Parathyroid adenoma (tissue), 2 donors: Measurements from ENCODE around the gene CTRB1.
"Not testable (repeated sequence)": the region's sequence is repeated elsewhere in the genome, so short reads cannot be mapped to it uniquely, and the experiment has no call there.

Experiments
- H2AFZ ChIP-seq: fragments of 300-600 bp; sonication (generic); one replicate; pipeline ENCODE4 v1.7.0; 2017; ENCODE audit warnings: antibody characterized with exemption, mild to moderate bottlenecking
- H3K27ac ChIP-seq: fragments of 300-600 bp; sonication (generic); one replicate; pipeline ENCODE4 v1.7.0; 2017
- H3K27me3 ChIP-seq: fragments of 300-600 bp; sonication (generic); one replicate; pipeline ENCODE4 v1.7.0; 2017; ENCODE audit warnings: low read length; ENCODE audit not compliant: control insufficient read depth, insufficient read depth
- H3K36me3 ChIP-seq: fragments of 300-600 bp; sonication (generic); one replicate; pipeline ENCODE4 v1.7.0; 2017; ENCODE audit warnings: low read length; ENCODE audit not compliant: control insufficient read depth, insufficient read depth
- H3K4me1 ChIP-seq: fragments of 300-600 bp; sonication (generic); one replicate; pipeline ENCODE4 v1.7.0; 2017; ENCODE audit warnings: control low read depth
- H3K4me2 ChIP-seq: fragments of 300-600 bp; sonication (generic); one replicate; pipeline ENCODE4 v1.7.0; 2017; ENCODE audit warnings: low read length
- H3K4me3 ChIP-seq: fragments of 300-600 bp; sonication (generic); one replicate; pipeline ENCODE4 v1.7.0; 2017; ENCODE audit warnings: low read depth, low read length
- H3K79me2 ChIP-seq: fragments of 300-600 bp; sonication (generic); one replicate; pipeline ENCODE4 v1.7.0; 2017; ENCODE audit warnings: control low read depth
- H3K9ac ChIP-seq: fragments of 300-600 bp; sonication (generic); one replicate; pipeline ENCODE4 v1.7.0; 2017; ENCODE audit warnings: mild to moderate bottlenecking
- H3K9me3 ChIP-seq: fragments of 300-600 bp; sonication (generic); one replicate; pipeline ENCODE4 v1.7.0; 2017; ENCODE audit warnings: low read length; ENCODE audit not compliant: control insufficient read depth
- CTCF ChIP-seq: fragments of 300-600 bp; sonication (generic); IDR thresholded peaks from one replicate; pipeline ENCODE4 v1.7.0; 2017; ENCODE audit warnings: antibody characterized with exemption, mild to moderate bottlenecking
- donor health status: primary hyperparathyroidism.

The CTRB1 gene

GRCh38 chr16:75238132-75238852, 19.5 kb downstream of the CTRB1 start:
- Histone ChIP-seq H3K79me2 (peaks cover 21% of the 10 kb centered on the region), H2AFZ (peak overlapping the region; percentile 73), H3K4me1 (peaks cover 18% of the 10 kb centered on the region), H3K4me2 (no peak overlapping the region), H3K27me3 (no peaks in the 10 kb centered on the region), H3K36me3 (no peaks in the 10 kb centered on the region), H3K9me3 (no peaks in the 10 kb centered on the region), H3K4me3 (no peak overlapping the region), H3K27ac (peak overlapping the region; percentile 83), H3K9ac (peak overlapping the region; percentile 37)
- no peak for TF ChIP-seq CTCF

GRCh38 chr16:75238853-75239541, 20.2 kb downstream of the CTRB1 start:
- no peaks in the 10 kb centered on the region for H3K36me3 ChIP-seq

GRCh38 chr16:75239542-75240122, 20.8 kb downstream of the CTRB1 start:
- TF ChIP-seq CTCF, result no peak
- peaks cover 22% of the 10 kb centered on the region for H3K4me1 ChIP-seq
- no peaks in the 10 kb centered on the region for H3K36me3 ChIP-seq
- H2AFZ ChIP-seq, result no peak overlapping the region
- H3K79me2 ChIP-seq, result peaks cover 31% of the 10 kb centered on the region
- H3K9me3 ChIP-seq, result no peaks in the 10 kb centered on the region
- no peak overlapping the region for H3K4me3 ChIP-seq
- no peak overlapping the region for H3K9ac ChIP-seq
- no peak overlapping the region for H3K4me2 ChIP-seq
- H3K27me3 ChIP-seq, result no peaks in the 10 kb centered on the region
- H3K27ac ChIP-seq, result peak overlapping the region; percentile 83

More at GRCh38 chr16:75238853-75239541, 20.2 kb downstream of the CTRB1 start:
- no peak for TF ChIP-seq CTCF
- Histone ChIP-seq H3K4me3 (no peak overlapping the region), H3K27me3 (no peaks in the 10 kb centered on the region), H3K9me3 (no peaks in the 10 kb centered on the region), H2AFZ (peak overlapping the region; percentile 73), H3K27ac (peak overlapping the region; percentile 83), H3K9ac (peak overlapping the region; percentile 37), H3K4me2 (no peak overlapping the region), H3K79me2 (peaks cover 25% of the 10 kb centered on the region), H3K4me1 (peaks cover 18% of the 10 kb centered on the region)

- peaks cover 29% of the 10 kb centered on the region for H3K4me1 ChIP-seq
- H3K27me3 ChIP-seq, H3K36me3 ChIP-seq, H2AFZ ChIP-seq, H3K9me3 ChIP-seq, H3K9ac ChIP-seq, H3K4me2 ChIP-seq, H3K4me3 ChIP-seq, H3K27ac ChIP-seq: not testable (repeated sequence)
- H3K79me2 ChIP-seq, result peaks cover 31% of the 10 kb centered on the region
These were observed 21.8 kb downstream of the CTRB1 start for GRCh38 chr16:75240633-75241032.

GRCh38 chr16:75241412-75241811, 22.6 kb downstream of the CTRB1 start:
- no peak overlapping the region for H3K27ac ChIP-seq
- H3K4me3 ChIP-seq, result no peak overlapping the region
- H3K4me2 ChIP-seq, result no peak overlapping the region
- no peak overlapping the region for H3K9ac ChIP-seq
- peaks cover 35% of the 10 kb centered on the region for H3K79me2 ChIP-seq
- H2AFZ ChIP-seq, result no peak overlapping the region
- H3K36me3 ChIP-seq, result no peaks in the 10 kb centered on the region
- no peak for TF ChIP-seq CTCF
- no peaks in the 10 kb centered on the region for H3K27me3 ChIP-seq
- H3K4me1 ChIP-seq, result peaks cover 29% of the 10 kb centered on the region
- no peaks in the 10 kb centered on the region for H3K9me3 ChIP-seq
